Activated CD8-positive, alpha-beta memory T cell treated with anti-CD3 and anti-CD28 coated beads for 48 hours (primary cell): ENCODE data around the gene INPP4A.

Experiments
- DNase-seq, 3 experiments: peaks; one replicate each; pipeline ENCODE4 v3.0.0-alpha.2; 2020; ENCODE audit warnings: low read depth in 2 of 3, low spot score in 2 of 3

The INPP4A gene

GRCh38 chr2:98489971-98490962 lies 45.6 kb downstream of the INPP4A start:
- DNase-seq: no peak

- DNase-seq: no peak
These were observed 47.8 kb downstream of the INPP4A start for GRCh38 chr2:98492441-98492840.

GRCh38 chr2:98494699-98495098 lies 50.0 kb downstream of the INPP4A start:
- DNase-seq: no peak

GRCh38 chr2:98496750-98497493 lies 52.3 kb downstream of the INPP4A start:
- no peak for DNase-seq

GRCh38 chr2:98498703-98499440 lies 54.2 kb downstream of the INPP4A start:
- no peak for DNase-seq

- DNase-seq: no peak
These were observed 55.9 kb downstream of the INPP4A start for GRCh38 chr2:98500561-98500960.

- DNase-seq: no peak
These were observed 56.6 kb downstream of the INPP4A start for GRCh38 chr2:98501223-98501622.

GRCh38 chr2:98501876-98502275 lies 57.2 kb downstream of the INPP4A start:
- no peak for DNase-seq

GRCh38 chr2:98502556-98503335 lies 58.1 kb downstream of the INPP4A start:
- no peak for DNase-seq

- DNase-seq: no peak
These were observed 58.9 kb downstream of the INPP4A start for GRCh38 chr2:98503481-98504105.

GRCh38 chr2:98504381-98505109 lies 59.9 kb downstream of the INPP4A start:
- DNase-seq: no peak

GRCh38 chr2:98505311-98505808 lies 60.7 kb downstream of the INPP4A start:
- no peak for DNase-seq

- DNase-seq: no peak
These were observed 61.5 kb downstream of the INPP4A start for GRCh38 chr2:98505971-98506664.

GRCh38 chr2:98506881-98507280 lies 62.2 kb downstream of the INPP4A start:
- DNase-seq: no peak

GRCh38 chr2:98507461-98507860 lies 62.8 kb downstream of the INPP4A start:
- DNase-seq: no peak

- DNase-seq: no peak
These were observed 63.4 kb downstream of the INPP4A start for GRCh38 chr2:98507891-98508708.

- DNase-seq: peak in 1 of 3 experiments; percentile 61
These were observed 64.0 kb downstream of the INPP4A start for GRCh38 chr2:98508709-98509066.
